HepG2 (cell line): Measurements from ENCODE around the gene CTF1. TPM values are rescaled to one million over a fixed set of nuclear protein-coding genes. Genes with fewer than 3 reads are reported as not detected.

Experiments used
- ATAD3A ChIP-seq: sonication (generic); formaldehyde crosslinking; IDR thresholded peaks from 2 replicates; pipeline ENCODE4 v1.4.0; 2020; ENCODE audit warnings: missing genetic modification reagents
- HDAC2 ChIP-seq: sonication (generic); formaldehyde crosslinking; IDR thresholded peaks from 2 replicates; pipeline ENCODE4 v1.4.0; 2020; ENCODE audit warnings: missing genetic modification reagents
- HES4 ChIP-seq: sonication (generic); formaldehyde crosslinking; IDR thresholded peaks from 2 replicates; pipeline ENCODE4 v1.9.0; 2021; ENCODE audit warnings: mild to moderate bottlenecking, missing genetic modification reagents, borderline replicate concordance
- HOXA9 ChIP-seq: sonication (generic); formaldehyde crosslinking; IDR thresholded peaks from 2 replicates; pipeline ENCODE4 v1.8.1; 2022; ENCODE audit warnings: missing genetic modification reagents, mild to moderate bottlenecking, moderate library complexity, borderline replicate concordance
- KAT2B ChIP-seq: fragments of 150-350 bp; IDR thresholded peaks from 2 replicates; pipeline ENCODE4 v1.6.1; 2014; ENCODE audit warnings: low read depth, low read length, borderline replicate concordance
- KLF6 ChIP-seq: IDR thresholded peaks from 2 replicates; pipeline ENCODE4 v1.8.0; 2016; ENCODE audit warnings: missing biosample characterization, missing genetic modification reagents
- MATR3 ChIP-seq: sonication (generic); formaldehyde crosslinking; IDR thresholded peaks from 2 replicates; pipeline ENCODE4 v1.4.0; 2020; ENCODE audit warnings: missing genetic modification reagents
- MYC ChIP-seq: sonication (generic); formaldehyde crosslinking; IDR thresholded peaks from 2 replicates; pipeline ENCODE4 v1.9.0; 2021; ENCODE audit warnings: missing genetic modification reagents, borderline replicate concordance
- NFIB ChIP-seq: sonication (generic); formaldehyde crosslinking; IDR thresholded peaks from 2 replicates; pipeline ENCODE4 v1.9.0; 2021; ENCODE audit warnings: missing genetic modification reagents, mild to moderate bottlenecking, borderline replicate concordance
- RNF2 ChIP-seq: fragments of 450-650 bp; conservative IDR thresholded peaks from 2 replicates; pipeline ENCODE4 v1.6.1; 2016; ENCODE audit warnings: low read depth
- SNAPC2 ChIP-seq: sonication (generic); formaldehyde crosslinking; IDR thresholded peaks from 2 replicates; pipeline ENCODE4 v1.8.1; 2022; ENCODE audit warnings: mild to moderate bottlenecking, missing genetic modification reagents
- TP53 ChIP-seq: sonication (generic); formaldehyde crosslinking; conservative IDR thresholded peaks from 2 replicates; pipeline ENCODE4 v1.4.0; 2020; ENCODE audit warnings: missing genetic modification reagents
- ZNF12 ChIP-seq: sonication (generic); formaldehyde crosslinking; IDR thresholded peaks from 2 replicates; pipeline ENCODE4 v1.5.0; 2020; ENCODE audit warnings: missing genetic modification reagents
- ZNF232 ChIP-seq: sonication (generic); formaldehyde crosslinking; IDR thresholded peaks from 2 replicates; pipeline ENCODE4 v1.4.0; 2020; ENCODE audit warnings: missing genetic modification reagents, borderline replicate concordance
- ZNF264 ChIP-seq: sonication (generic); formaldehyde crosslinking; IDR thresholded peaks from 2 replicates; pipeline ENCODE4 v1.4.0; 2020; ENCODE audit warnings: missing genetic modification reagents
- ZNF317 ChIP-seq: sonication (generic); formaldehyde crosslinking; IDR thresholded peaks from 2 replicates; pipeline ENCODE4 v1.5.0; 2020; ENCODE audit warnings: mild to moderate bottlenecking, missing genetic modification reagents
- ZNF333 ChIP-seq: sonication (generic); formaldehyde crosslinking; IDR thresholded peaks from 2 replicates; pipeline ENCODE4 v1.4.0; 2020; ENCODE audit warnings: mild to moderate bottlenecking, missing genetic modification reagents, borderline replicate concordance
- ZNF446 ChIP-seq: sonication (generic); formaldehyde crosslinking; IDR thresholded peaks from 2 replicates; pipeline ENCODE4 v1.5.0; 2020; ENCODE audit warnings: mild to moderate bottlenecking, missing genetic modification reagents
- ZNF451 ChIP-seq: sonication (generic); formaldehyde crosslinking; IDR thresholded peaks from 2 replicates; pipeline ENCODE4 v1.5.0; 2020; ENCODE audit warnings: mild to moderate bottlenecking, missing genetic modification reagents
- ZNF543 ChIP-seq: sonication (generic); formaldehyde crosslinking; IDR thresholded peaks from 2 replicates; pipeline ENCODE4 v1.4.0; 2020; ENCODE audit warnings: mild to moderate bottlenecking, missing genetic modification reagents
- ZNF546 ChIP-seq: sonication (generic); formaldehyde crosslinking; conservative IDR thresholded peaks from 2 replicates; pipeline ENCODE4 v1.8.1; 2023; ENCODE audit warnings: mild to moderate bottlenecking, missing genetic modification reagents
- ZNF569 ChIP-seq: sonication (generic); formaldehyde crosslinking; IDR thresholded peaks from 2 replicates; pipeline ENCODE4 v1.5.0; 2020; ENCODE audit warnings: mild to moderate bottlenecking, missing genetic modification reagents, moderate library complexity, borderline replicate concordance
- ZNF615 ChIP-seq: sonication (generic); formaldehyde crosslinking; IDR thresholded peaks from 2 replicates; pipeline ENCODE4 v1.5.0; 2020; ENCODE audit warnings: mild to moderate bottlenecking, missing genetic modification reagents, borderline replicate concordance
- ZNF674 ChIP-seq: sonication (generic); formaldehyde crosslinking; IDR thresholded peaks from 2 replicates; pipeline ENCODE4 v1.5.0; 2020; ENCODE audit warnings: low read depth, mild to moderate bottlenecking, missing genetic modification reagents
- ZNF75D ChIP-seq: sonication (generic); formaldehyde crosslinking; IDR thresholded peaks from 2 replicates; pipeline ENCODE4 v1.8.1; 2023; ENCODE audit warnings: missing genetic modification reagents, mild to moderate bottlenecking, borderline replicate concordance
- ZNF839 ChIP-seq: sonication (generic); formaldehyde crosslinking; IDR thresholded peaks from 2 replicates; pipeline ENCODE4 v1.4.0; 2020; ENCODE audit warnings: missing genetic modification reagents, mild to moderate bottlenecking, borderline replicate concordance
- polyA plus RNA-seq, 8 experiments: library from polyadenylated mRNA; depleted of rRNA in 3 of 8; stranded (reverse) in 7 of 8; unstranded in 1 of 8; fragments of >200 nt; fragmentation: Illumina TruSeq in 4 of 8; extraction: Trizol in 4 of 8; gene quantifications; 2 replicates each; pipeline versions ENCODE4 v1.2.1 to v1.2.3, GENCODE V29; 2011 to 2016; ENCODE audit warnings: low read depth in 4 of 8, missing spikeins in 1 of 8, mixed read lengths in 1 of 8; ENCODE audit not compliant: insufficient read depth in 1 of 8
- total RNA-seq, 5 experiments: library from RNA; depleted of rRNA; stranded (reverse); fragments of >200 nt; fragmentation: Illumina TruSeq; extraction: Trizol; gene quantifications; 2 replicates each; pipeline ENCODE4 v1.2.3, GENCODE V29; 2016; ENCODE audit warnings: low read depth in 1 of 5
- TF ChIP-seq, protein P1 (sequence below): IDR thresholded peaks from 2 replicates; pipeline ENCODE4 v1.6.1; 2016; ENCODE audit warnings: mild to moderate bottlenecking, missing biosample characterization, missing genetic modification reagents
- TF ChIP-seq, protein P2 (sequence below): sonication (generic); formaldehyde crosslinking; IDR thresholded peaks from 2 replicates; pipeline ENCODE4 v1.5.0; 2020; ENCODE audit warnings: mild to moderate bottlenecking, low read depth, missing genetic modification reagents, borderline replicate concordance
- TF ChIP-seq, protein P3 (sequence below): sonication (generic); formaldehyde crosslinking; IDR thresholded peaks from 2 replicates; pipeline ENCODE4 v1.9.0; 2021; ENCODE audit warnings: missing genetic modification reagents, mild to moderate bottlenecking, borderline replicate concordance
- TF ChIP-seq, protein P4 (sequence below): sonication (generic); formaldehyde crosslinking; IDR thresholded peaks from 2 replicates; pipeline ENCODE4 v1.8.0; 2022; ENCODE audit warnings: mild to moderate bottlenecking, missing genetic modification reagents, moderate library complexity

The CTF1 gene
- total and polyA plus RNA-seq, 2 of the 13 experiments (the other 11 are each of a cell fraction or from before 2014, with no cell fraction given), result 0.13 to 1.8 TPM

DNA sequence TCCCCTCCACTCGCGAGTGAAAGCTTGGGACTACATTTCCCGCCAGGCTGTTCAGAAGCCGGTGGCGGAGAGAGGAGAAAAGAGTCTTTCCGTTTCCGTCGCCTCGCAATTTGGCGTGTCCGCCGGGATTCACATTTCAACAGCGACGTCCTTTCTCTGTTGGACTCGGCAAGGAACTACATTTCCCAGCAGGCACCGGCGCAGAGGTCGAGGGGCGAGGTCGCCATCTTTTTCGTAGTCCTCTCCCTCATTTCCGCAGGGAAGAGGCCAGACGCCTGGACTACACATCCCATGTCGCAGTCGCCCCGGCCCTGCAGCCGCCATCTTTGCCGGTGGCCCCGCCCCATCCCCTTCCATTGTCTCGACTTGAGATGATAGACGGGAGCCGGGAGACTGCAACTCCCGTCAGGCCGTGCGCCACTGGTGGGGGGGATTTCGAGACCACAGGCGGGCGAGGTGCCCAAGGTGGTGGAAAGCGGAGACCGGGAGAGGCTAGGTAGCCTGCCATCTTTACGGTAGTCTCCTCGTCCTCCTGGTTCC lies 26.1 kb downstream of the CTF1 start (continued):
- TF ChIP-seq, protein P1, sequence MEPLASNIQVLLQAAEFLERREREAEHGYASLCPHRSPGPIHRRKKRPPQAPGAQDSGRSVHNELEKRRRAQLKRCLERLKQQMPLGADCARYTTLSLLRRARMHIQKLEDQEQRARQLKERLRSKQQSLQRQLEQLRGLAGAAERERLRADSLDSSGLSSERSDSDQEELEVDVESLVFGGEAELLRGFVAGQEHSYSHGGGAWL (CRISPR knock-in tag), result 0 out of 2 replicates have a peak, but pooled peaks have one; percentile 37
- TF ChIP-seq ZNF333 (0 out of 2 replicates have a peak, but pooled peaks have one; percentile 62), ZNF451 (CRISPR knock-in tag) (no peak), ZNF264 (CRISPR knock-in tag) (peak; percentile 74; the same call in 1 of the 2 replicates), KAT2B (no peak), ZNF674 (CRISPR knock-in tag) (no peak), ZNF569 (CRISPR knock-in tag) (no peak), NFIB (CRISPR knock-in tag) (no peak), KLF6 (no peak; the same call in 1 of the 2 replicates), ZNF446 (CRISPR knock-in tag) (no peak), ZNF232 (peak; percentile 73; the same call in 1 of the 2 replicates), HOXA9 (CRISPR knock-in tag) (no peak), HES4 (CRISPR knock-in tag) (no peak; the same call in 1 of the 2 replicates), TP53 (CRISPR knock-in tag) (no peak), ZNF317 (CRISPR knock-in tag) (peak; percentile 90; the same call in 1 of the 2 replicates), ZNF839 (CRISPR knock-in tag) (no peak), ZNF543 (CRISPR knock-in tag) (no peak), HDAC2 (CRISPR knock-in tag) (no peak; the same call in 1 of the 2 replicates), SNAPC2 (CRISPR knock-in tag) (0 out of 2 replicates have a peak, but pooled peaks have one; percentile 90), ZNF615 (CRISPR knock-in tag) (no peak), ZNF546 (CRISPR knock-in tag) (no peak), ATAD3A (CRISPR knock-in tag) (no peak), ZNF75D (CRISPR knock-in tag) (no peak), MATR3 (CRISPR knock-in tag) (no peak), ZNF12 (CRISPR knock-in tag) (no peak), MYC (CRISPR knock-in tag) (no peak), RNF2 (no peak)
- TF ChIP-seq, protein P2, sequence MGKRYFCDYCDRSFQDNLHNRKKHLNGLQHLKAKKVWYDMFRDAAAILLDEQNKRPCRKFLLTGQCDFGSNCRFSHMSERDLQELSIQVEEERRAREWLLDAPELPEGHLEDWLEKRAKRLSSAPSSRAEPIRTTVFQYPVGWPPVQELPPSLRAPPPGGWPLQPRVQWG (CRISPR knock-in tag), result no peak
- TF ChIP-seq, protein P3, sequence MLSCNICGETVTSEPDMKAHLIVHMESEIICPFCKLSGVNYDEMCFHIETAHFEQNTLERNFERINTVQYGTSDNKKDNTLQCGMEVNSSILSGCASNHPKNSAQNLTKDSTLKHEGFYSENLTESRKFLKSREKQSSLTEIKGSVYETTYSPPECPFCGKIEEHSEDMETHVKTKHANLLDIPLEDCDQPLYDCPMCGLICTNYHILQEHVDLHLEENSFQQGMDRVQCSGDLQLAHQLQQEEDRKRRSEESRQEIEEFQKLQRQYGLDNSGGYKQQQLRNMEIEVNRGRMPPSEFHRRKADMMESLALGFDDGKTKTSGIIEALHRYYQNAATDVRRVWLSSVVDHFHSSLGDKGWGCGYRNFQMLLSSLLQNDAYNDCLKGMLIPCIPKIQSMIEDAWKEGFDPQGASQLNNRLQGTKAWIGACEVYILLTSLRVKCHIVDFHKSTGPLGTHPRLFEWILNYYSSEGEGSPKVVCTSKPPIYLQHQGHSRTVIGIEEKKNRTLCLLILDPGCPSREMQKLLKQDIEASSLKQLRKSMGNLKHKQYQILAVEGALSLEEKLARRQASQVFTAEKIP, result no peak
- TF ChIP-seq, protein P4, sequence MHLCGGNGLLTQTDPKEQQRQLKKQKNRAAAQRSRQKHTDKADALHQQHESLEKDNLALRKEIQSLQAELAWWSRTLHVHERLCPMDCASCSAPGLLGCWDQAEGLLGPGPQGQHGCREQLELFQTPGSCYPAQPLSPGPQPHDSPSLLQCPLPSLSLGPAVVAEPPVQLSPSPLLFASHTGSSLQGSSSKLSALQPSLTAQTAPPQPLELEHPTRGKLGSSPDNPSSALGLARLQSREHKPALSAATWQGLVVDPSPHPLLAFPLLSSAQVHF, result no peak; the same call in 1 of the 2 replicates
